GM03348 (cell line): ENCODE measurements around the gene CTRB1.
"Not testable (repeated sequence)": the region's sequence is repeated elsewhere in the genome, so short reads cannot be mapped to it uniquely, and the experiment has no call there.

ENCODE experiments used
- DNase-seq: peaks from one replicate; pipeline ENCODE4 v3.0.0; 2012; ENCODE audit warnings: low spot score

CTRB1 gene

DNA sequence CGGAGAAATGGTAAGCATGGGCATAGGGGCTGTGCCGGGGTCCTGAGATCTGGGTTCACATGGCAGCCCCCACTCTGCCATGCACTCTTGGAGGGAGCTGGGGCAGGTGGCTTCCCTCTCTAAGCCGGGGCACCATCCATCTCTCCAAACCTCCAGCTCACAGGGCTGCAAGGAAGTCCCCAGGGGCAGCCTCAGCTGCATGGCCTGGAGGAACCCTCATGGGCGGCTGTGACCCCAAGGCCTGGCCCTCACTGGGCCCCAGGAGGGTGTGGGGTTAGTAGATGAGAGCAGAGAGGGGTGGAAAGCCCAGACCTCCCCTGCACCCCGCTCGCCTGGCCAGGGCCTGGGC, 14.4 kb upstream of the CTRB1 start:
- no peak for DNase-seq

DNA sequence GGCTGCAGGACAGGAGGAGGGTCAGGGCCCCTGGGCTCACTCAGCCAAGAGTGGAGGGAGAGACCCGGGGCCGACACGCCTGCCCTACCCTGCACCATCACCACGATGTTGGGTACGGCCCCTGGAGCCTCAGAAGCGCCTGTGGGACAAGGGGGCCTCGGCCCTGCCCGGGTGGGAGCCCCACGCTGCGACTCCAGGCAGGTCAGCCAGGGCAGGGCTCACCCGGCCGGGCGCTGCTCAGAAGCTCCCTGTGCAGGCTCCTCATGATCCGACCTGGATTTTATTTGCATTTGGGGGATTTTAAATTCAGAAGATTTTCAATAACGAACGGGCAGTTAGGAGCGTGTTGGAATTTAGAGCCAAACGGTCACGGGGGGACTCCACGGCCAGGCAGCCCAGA, 13.9 kb upstream of the CTRB1 start:
- DNase-seq: not testable (repeated sequence)

DNA sequence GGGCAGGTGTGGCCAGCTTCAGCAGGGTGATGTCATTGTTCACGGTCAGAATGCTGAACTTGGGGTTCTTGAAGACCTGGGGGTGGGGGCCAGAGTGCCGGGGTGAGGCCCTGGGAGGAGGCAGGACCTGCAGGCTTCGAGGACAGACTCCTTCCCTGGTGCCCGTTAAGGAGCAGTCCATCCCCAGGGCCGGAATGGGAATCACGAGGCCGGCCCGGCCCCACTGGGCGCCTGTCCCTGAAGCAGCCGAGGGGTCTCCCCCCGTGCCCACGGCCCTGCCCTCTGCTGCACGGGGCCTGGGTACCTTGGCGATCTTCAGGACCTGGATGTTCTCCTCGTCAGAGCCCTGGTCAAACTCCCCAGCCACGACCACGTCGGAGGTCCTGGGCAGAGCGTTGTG, 13.3 kb upstream of the CTRB1 start:
- not testable (repeated sequence) for DNase-seq

DNA sequence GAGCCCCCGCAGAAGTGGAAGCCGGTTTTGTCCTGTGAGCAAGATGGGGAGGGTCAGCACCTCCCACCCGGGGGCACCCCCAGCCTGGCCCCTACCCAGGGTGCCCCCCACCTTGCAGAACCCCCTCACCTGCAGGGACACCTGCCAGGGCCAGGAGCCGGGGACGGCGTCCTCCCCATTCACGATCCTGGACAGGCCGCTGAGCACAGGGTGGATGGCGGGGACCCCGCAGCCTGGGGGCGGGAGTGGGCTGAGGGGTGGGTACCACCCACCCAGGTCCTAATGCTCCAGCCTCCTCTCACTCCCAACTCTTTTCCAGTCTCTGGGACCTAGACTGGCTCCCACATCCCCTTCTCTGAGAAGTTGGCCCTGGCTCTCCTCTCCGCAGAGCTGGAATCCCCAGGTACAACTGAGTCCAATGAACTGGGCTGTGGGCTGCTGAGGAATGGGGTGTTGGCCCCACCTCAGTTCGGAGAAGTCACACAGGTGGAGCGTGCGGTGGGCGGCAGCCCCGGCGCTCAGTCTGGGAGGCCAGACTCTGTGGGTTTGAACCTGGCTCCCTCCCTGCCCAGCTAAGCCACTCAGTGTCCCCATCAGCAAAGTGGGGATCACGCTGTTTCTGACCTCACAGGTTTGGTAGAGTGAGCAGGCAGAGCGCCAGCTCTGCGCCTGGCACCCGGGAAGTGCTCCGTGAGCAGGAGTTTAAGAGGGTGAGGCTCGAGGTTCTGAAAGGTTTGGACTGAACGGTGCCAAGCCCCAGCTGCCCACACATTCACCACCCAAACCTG, 12.6 kb upstream of the CTRB1 start:
- not testable (repeated sequence) for DNase-seq

DNA sequence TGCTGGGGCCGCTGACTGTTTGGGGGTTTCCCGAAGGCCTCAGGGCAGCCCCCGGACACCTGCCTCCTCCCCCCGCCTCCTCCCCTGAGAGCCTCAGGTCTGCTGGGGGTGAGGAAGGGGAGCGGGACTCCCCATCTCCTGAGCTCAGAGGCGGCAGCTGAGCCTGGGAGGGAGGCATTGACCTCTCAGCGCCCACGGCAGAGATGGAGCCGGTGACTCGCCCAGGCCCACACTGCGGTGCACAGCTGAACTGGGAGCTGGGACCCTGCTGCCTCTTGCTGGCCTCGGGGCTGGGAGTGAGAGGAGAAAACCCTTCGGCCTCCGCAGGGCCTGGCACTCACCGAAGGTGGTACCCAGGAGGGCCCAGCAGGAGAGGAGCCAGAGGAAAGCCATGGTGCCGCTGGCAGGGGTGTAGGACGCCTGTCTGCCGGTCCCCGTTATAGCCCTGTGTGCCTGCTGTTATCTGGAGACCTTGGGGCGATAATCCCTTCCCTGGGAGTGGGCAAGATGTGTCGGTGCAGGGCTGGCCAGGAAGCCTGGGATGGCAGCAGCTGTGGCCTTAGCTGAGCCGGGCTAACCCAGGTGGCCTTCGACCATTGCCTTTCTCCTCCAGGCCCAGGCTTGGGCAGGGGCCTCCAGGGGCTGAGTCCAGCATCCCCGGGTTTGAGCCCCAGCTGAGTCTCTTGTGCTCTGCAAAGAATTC, 11.9 kb upstream of the CTRB1 start, which contains the start of gene CTRB2:
TSS of gene CTRB2 (minus strand) at position 413 of the 703 bp plus-strand sequence. CDS start at position 393, 20 bp downstream.
- DNase-seq: no peak

DNA sequence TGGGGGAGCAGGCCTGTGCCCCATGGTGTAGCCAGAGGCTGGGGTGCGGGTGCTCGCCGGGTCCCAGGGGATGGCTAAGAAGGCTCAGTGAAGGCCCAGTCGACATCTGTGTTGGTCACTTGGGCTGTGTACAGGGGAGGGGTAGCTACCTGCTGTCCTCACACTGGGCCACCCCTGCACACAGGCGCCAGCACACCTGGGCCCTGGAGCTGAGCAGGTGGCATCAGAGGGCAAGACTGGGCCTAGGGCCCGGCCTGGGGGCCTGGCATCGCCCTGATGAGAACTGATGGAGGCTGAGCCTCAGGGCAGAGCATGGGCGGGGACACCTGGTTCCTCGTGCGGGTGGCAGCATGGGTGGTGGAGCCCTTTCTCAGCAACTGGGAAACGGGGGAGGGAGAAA, 11.0 kb upstream of the CTRB1 start:
- DNase-seq: no peak

DNA sequence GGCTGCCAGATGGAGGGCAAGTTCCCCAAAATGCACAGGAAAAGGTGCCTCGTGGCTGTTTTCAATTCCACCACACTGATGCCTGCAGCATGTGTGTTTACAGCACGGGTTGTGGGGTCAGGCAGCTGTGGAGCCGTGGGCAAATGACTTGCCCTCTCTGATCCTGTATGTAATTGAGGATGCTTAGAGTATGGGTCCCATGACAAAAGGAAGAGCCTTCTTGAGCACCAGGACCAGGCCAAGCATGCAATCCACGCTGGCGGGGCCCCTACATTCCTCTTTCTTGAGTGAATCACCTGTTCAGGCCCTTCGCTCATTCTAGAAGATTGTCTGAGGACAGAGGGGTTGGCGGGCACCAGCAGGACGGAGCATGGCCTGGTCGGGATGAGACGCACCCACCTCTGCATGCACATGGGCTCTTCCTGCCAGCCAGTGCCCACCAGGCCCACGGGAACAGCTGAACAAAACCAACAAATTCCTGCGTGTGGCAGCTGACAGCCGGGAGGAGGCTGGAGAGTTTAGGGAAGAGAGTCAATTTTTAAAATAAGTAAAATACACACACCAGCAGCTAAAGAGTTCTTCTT, 10.5 kb upstream of the CTRB1 start:
- no peak for DNase-seq

DNA sequence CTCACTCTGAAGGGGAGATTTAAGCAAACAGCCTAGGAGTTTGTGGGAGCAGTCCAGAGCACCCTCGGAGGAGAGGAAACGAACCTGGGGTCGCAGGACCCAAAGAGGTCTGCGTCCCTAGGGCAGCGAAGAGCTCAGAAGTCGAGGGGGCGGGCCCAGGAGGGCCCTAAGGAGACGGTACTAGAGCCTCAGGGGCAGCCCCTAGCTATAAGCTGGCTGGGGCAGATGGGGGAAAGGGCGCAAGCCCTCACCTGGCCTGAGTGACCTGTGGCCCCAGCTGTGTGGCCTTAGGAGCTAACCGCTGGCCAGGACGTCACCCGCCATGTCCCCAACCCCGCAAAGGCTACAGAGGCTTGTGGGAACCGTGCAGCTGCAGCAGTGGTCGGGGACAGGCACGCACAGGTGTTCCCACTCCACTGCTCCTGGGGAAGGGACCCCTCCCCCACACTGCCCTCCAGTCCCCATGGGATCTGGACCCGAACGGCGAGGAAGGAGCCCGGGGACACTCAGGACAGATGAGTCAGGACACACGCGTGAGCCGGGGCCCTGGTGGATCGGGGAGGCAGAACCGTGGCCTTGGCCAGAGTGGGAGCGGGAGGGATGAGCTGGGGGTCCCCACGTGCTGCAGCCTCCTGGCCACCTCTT, 9.8 kb upstream of the CTRB1 start:
- DNase-seq: no peak

DNA sequence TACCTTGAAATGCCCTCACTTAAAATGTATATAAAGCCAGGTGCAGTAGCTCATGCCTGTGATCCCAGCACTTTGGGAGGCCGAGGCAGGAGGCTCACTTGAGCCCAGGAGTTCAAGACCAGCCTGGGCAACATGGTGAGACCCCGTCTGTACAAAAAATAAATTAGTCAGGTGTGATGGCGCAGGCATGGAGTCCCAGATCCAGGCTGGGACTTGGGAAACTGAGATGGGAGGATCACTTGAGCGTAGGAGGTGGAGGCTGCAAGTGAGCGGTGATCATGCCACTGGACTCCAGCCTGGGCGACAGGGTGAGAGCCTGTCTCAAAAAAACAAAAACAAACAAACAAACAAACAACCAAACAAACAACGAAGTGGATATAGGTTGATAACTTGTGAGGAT, 9.3 kb upstream of the CTRB1 start:
- DNase-seq: not testable (repeated sequence)

DNA sequence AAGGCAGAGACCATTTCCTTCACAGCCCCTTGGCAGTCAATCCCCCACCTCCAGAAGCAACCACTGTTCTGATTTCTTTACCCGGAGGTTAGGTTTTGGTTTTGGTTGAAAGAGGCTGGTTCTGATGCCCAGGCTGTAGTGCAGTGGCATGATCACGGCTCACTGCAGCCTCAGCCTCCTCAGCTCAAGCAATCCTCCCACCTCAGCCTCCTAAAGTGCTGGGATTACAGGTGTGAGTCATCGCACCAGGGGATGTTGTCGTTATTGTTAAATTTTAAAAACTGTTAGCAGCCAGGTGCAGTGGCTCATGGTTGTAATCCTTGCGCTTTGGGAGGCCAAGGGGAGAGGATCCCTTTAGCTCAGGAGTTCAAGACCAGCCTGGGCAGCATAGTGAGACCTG, 8.8 kb upstream of the CTRB1 start:
- no peak for DNase-seq

DNA sequence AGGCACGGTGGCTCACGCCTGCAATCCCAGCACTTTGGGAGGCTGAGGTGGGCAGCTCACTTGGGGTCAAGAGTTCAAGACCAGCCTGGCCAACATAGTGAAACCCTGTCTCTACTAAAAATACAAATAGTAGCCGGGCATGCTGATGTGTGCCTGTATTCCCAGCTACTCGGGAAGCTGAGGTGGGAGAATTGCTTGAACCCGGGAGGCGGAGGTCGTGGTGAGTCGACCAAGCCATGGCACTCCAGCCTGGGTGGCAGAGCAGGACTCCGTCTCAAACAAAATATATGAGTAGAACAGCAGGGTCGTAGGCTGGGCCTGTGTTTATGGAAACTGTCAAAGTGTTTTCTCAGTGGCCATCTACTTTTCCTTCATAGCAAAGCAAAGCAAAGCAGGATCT, 7.5 kb upstream of the CTRB1 start:
- DNase-seq: not testable (repeated sequence)

DNA sequence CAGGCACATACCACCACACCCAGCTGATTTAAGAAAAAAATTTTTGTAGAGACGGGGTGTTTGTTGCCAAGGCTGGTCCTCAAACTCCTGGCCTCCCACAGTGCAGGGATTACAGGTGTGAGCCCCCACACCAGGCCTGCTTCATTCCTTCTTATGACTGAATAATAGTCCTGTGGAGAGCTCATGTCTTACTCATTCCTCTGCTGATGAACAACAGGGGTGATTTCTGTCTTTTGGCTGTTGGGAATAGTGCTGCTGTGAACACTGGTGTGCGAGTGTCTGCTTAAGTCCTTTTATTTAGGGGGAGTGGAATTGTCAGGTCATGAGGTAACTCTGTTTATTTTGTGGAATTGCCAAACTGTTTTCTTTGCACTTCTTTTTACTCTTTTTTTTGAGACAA, 2.7 kb upstream of the CTRB1 start:
- no peak for DNase-seq

DNA sequence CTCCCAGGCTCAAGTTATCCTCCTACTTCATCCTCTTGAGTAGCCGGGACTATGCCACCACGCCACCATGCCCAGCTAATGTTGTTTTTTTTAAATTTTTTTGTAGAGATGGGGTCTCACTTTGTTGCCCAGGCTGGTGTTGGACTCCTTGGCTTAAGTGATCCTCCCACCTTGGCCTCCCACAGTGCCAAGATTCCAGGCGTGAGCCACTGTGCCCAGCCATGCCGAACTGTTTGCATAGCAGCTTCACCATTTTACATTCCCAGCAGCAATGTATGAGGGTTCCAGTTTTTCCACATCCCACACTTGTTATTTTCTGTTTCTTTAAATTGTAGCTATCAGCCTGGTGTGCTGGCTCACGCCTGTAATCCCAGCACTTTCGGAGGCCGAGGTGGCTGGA, 2.2 kb upstream of the CTRB1 start:
- no peak for DNase-seq

DNA sequence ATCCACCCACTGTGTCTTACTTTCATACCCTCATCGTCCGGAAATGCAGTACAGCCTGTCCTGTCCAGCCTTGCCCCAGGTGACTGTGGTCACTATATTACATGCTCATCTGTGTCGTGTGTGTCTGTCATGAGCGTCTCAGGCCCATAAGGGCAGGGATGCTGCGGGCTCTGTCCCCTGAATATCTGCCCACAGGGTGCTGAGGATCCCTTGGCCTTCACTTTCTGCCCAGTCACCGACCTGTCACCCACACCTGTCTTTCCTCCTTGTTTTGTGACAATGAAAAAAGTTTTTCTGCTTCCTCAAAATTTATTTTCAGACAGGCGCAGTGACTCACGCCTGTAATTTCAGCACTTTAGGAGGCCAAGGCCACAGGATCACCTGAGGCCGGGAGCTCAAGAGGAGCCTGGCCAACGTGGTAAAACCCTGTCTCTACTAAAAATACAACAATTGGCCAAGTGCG, 1.4 kb upstream of the CTRB1 start:
- DNase-seq: no peak

DNA sequence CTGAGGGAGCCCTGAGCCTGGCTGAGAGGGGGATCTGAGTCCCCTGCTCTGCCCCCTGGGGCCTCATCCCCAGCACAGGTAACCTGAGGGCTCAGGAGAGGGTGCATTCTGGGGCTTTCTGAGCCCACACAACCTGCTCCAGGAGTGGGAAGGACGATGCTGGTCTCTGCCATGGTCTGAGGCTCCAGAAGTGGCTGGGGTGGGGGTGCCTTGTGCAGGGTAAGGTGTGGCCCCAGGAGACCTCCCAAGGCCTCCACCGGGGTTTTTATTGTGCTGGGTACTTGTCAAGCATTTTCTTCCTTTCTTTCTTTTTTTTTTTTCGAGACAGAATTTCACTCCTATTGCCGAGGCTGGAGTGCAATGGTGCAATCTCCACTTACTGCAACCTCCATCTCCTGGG, 300 bp downstream of the CTRB1 start:
- DNase-seq: no peak

DNA sequence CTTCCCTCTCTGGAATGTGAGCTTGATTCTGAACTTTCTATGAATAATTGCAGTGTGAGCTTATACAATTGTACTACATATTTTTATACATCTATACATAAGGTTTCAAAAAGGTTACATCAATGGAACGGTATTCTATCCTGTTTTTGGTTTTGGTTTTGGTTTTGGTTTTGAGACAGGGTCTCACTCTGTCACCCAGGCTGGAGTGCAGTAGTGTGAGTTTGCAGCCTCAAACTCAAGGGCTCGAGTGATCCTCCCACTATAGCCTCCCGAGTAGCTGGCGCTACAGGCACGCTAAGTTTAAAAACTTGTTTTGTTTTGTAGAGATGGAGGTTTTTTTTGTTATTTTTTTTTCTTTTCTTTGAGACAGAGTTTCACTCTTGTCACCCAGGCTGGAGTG, 1.1 kb downstream of the CTRB1 start:
- DNase-seq: no peak

DNA sequence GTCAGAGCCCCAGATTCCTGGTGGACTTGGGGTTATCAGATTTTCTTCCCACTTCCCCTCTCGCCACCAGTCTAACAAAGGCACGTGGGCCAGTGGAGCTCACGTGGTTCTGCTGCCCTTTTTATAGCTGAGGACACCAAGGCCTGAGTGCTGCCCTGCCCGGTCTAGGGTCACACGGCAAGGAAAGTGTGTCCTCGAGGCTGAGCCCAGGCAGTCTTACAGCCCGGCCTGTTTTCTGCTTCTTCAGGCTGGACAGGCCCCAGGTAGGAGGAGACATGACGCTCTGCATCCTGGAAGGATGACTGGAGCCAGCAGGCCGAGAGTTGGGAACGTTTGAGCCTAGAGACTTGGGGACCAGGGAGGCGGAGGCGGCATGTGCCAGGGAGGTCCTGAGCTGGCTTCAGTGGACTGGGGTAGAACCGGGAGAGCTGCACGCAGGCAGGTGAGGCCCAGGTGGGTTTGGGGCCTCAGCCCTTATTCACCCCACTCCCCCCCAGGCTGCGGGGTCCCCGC, 3.5 kb downstream of the CTRB1 start:
- no peak for DNase-seq

DNA sequence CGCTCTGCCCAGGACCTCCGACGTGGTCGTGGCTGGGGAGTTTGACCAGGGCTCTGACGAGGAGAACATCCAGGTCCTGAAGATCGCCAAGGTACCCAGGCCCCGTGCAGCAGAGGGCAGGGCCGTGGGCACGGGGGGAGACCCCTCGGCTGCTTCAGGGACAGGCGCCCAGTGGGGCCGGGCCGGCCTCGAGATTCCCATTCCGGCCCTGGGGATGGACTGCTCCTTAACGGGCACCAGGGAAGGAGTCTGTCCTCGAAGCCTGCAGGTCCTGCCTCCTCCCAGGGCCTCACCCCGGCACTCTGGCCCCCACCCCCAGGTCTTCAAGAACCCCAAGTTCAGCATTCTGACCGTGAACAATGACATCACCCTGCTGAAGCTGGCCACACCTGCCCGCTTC, 4.3 kb downstream of the CTRB1 start:
- DNase-seq: not testable (repeated sequence)

DNA sequence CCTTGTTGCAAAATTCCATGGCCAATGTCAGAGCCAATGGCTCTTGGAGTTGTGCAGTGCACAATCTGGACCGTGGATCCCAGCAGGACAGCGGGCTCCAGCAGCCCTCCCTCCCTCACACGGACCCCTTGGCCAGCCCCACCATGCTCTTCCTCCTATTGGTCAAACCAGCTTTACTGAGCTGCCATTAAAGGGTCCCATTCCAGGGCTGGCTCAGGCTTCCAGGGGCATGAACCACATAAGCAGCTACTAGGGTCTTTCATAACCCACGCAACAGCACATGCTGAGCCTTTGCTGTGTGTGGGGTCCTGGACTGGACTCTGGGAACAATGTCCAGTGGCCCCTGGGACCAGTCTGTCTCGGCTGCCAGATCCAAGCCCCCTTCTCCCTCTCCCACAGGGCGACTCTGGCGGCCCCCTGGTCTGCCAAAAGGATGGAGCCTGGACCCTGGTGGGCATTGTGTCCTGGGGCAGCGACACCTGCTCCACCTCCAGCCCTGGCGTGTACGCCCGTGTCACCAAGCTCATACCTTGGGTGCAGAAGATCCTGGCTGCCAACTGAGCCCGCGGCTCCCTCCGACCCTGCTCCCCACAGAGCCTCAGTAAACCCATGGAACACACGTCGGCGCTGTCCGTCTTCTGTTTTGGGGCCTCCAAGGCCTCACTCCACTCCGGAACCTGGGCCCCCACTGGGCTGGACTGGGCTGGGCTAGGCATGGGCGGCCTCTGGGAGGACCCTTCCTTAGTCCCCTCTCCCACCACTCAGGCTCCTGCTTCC, 5.7 kb downstream of the CTRB1 start:
- DNase-seq: no peak

DNA sequence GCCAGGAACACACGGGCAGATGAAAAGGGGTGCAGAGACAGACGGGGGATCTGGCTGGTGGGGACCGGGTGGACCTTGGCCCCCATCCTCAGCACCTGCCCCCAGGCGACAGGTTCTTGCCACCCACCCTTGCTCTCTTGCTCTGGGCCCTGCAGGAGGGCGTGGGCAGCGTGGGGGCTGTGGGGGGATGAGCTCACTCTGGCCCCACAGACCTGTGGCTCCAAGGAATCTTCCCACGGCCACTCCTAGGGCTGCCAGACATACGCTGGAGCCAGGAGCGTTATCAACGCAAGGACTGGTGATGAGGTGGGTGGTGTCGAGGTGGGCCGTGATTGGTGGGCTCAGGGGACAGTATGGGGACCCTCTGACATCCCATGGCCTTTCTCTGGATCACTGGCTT, 6.3 kb downstream of the CTRB1 start:
- DNase-seq: no peak

DNA sequence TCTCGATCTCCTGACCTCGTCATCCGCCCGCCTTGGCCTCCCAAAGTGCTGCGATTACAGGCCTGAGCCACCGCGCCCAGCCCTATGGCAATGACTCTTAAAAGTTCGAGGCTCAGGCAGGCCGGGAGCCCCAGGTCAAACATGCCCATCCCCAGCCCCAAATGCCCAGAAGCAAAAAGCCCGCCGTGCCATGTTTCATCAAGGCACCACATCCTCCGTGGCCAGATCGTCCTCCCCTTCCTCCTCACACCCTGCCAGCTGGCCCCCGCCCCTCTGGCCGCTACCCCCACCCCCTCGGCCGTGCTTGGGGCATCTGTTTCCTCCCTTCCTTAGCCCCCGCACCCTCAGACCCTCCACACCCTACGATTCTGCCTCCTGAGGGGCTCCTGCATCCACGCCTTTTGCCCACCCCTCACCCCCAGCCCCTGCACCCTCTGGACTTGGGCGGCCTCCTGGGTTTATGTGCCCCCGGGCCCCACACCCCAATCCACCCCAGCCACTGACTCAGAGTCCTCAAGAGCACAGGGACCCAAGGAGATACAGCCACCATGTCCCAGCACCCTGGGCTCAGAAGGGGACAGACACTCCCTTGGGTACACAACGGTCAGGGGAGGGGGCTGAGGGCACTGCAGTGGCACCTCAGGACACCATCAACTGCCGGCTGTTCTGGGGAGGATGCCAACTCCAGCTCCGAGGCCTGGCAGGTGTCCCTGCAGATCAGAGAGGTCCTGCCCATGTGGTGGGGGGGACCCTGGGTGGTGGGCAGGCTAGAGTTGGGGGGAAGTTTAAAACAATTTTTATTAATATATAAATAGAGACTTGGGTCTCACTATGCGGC, 7.1 kb downstream of the CTRB1 start:
- no peak for DNase-seq
